Sigmoid colon (tissue), 4 donors: ENCODE results near the gene SMIM44.
"Not testable (repeated sequence)": the region's sequence is repeated elsewhere in the genome, so short reads cannot be mapped to it uniquely, and the experiment has no call there.

ENCODE experiments used
- CTCF ChIP-seq, 4 experiments: fragments of 450-650 bp in 3 of 4; fragments of 200-600 bp in 1 of 4; IDR thresholded peaks; one replicate each; pipeline ENCODE4 v1.5.1; 2016 to 2019; ENCODE audit warnings: antibody characterized with exemption in 4 of 4, mild to moderate bottlenecking in 3 of 4, moderate library complexity in 2 of 4
- POLR2A ChIP-seq, 2 donors: fragments of 450-650 bp; IDR thresholded peaks; one replicate each; pipeline ENCODE4 v1.6.1; 2016; ENCODE audit warnings: antibody characterized with exemption in 2 of 2, mild to moderate bottlenecking in 2 of 2, moderate library complexity in 2 of 2
- POLR2AphosphoS5 ChIP-seq, 4 donors: sonication (generic); formaldehyde crosslinking; IDR thresholded peaks; one replicate each; pipeline ENCODE4 v1.6.1; 2017; ENCODE audit warnings: antibody characterized with exemption in 4 of 4

- TF ChIP-seq CTCF, POLR2AphosphoS5, POLR2A (IDR thresholded peaks at IDR 0.05): not testable (repeated sequence)
These were observed 36.6 kb downstream of the SMIM44 start for GRCh38 chr19:3446657-3447056.
